HG02970 (cell line): ENCODE data around the gene PPA1.
A peak's percentile ranks its signal among the peaks of the same experiment; 100 is the strongest.
"Not testable (repeated sequence)": the region's sequence is repeated elsewhere in the genome, so short reads cannot be mapped to it uniquely, and the experiment has no call there.

Source experiments
- ATAC-seq: cut with Tn5 transposase; IDR thresholded peaks from one replicate; pipeline ENCODE4 v1.9.1; 2021; ENCODE audit warnings: mild to moderate bottlenecking, moderate library complexity, moderate number of reproducible peaks; ENCODE audit not compliant: unreplicated experiment, low FRiP score

The PPA1 gene

GRCh38 chr10:70222340-70222794 is 10.9 kb downstream of the PPA1 start:
- ATAC-seq: no peak

- ATAC-seq: peak; percentile 21
These were observed 12.2 kb downstream of the PPA1 start for GRCh38 chr10:70221030-70221429.

GRCh38 chr10:70212879-70213278 is 20.4 kb downstream of the PPA1 start:
- no peak for ATAC-seq

- ATAC-seq: no peak
These were observed 21.0 kb downstream of the PPA1 start for GRCh38 chr10:70212277-70212676.

GRCh38 chr10:70206762-70207161 is 26.5 kb downstream of the PPA1 start:
- ATAC-seq: no peak

GRCh38 chr10:70201105-70201504 is 32.1 kb downstream of the PPA1 start:
- ATAC-seq: no peak

GRCh38 chr10:70198696-70199466 is 34.3 kb downstream of the PPA1 start:
- ATAC-seq: no peak

GRCh38 chr10:70197235-70197945 is 35.8 kb downstream of the PPA1 start:
- no peak for ATAC-seq

GRCh38 chr10:70193391-70193844 is 39.8 kb downstream of the PPA1 start:
- ATAC-seq: no peak

- no peak for ATAC-seq
These were observed 40.8 kb downstream of the PPA1 start for GRCh38 chr10:70192326-70192968.

- no peak for ATAC-seq
These were observed 41.3 kb downstream of the PPA1 start for GRCh38 chr10:70191972-70192305.

GRCh38 chr10:70191161-70191971 is 41.9 kb downstream of the PPA1 start:
- ATAC-seq: no peak

GRCh38 chr10:70190581-70190980 is 42.6 kb downstream of the PPA1 start:
- no peak for ATAC-seq

GRCh38 chr10:70190102-70190501 is 43.1 kb downstream of the PPA1 start:
- ATAC-seq: no peak

- ATAC-seq: no peak
These were observed 44.5 kb downstream of the PPA1 start for GRCh38 chr10:70188768-70189167.

- ATAC-seq: no peak
These were observed 46.7 kb downstream of the PPA1 start for GRCh38 chr10:70186571-70186970.

GRCh38 chr10:70186090-70186489 is 47.1 kb downstream of the PPA1 start:
- no peak for ATAC-seq

- no peak for ATAC-seq
These were observed 49.9 kb downstream of the PPA1 start for GRCh38 chr10:70183304-70183703.

- not testable (repeated sequence) for ATAC-seq
These were observed 54.0 kb downstream of the PPA1 start for GRCh38 chr10:70179209-70179608.

- no peak for ATAC-seq
These were observed 55.0 kb downstream of the PPA1 start for GRCh38 chr10:70178139-70178725.
